ENCODE data around the gene FAF1.

Gene FAF1

GRCh38 chr1:50633465-50633864 lies 326.6 kb downstream of the FAF1 start:
- DNase-seq (ENCODE audit: low spot score) = peak; percentile 27

DNA sequence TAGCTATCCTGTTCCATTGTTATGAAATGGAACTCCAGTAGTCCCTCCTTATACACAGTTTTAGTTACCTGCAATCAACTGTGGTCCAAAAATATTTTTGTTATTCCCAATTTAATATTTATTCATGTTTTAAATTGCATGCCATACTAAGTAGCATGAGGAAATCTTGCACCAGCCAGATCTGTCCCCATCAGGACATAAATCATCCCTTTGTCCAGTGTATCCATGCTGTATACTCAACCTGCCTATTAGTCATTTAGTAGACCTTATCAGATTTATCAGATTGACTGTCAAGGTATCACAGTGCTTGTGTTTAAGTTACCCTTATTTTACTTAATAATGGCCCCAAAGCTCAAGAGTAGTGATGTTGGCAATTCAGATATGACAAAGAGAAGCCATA lies 328.9 kb downstream of the FAF1 start:
- no peak for DNase-seq (ENCODE audit: low spot score)

GRCh38 chr1:50622259-50622658 lies 337.8 kb downstream of the FAF1 start:
- DNase-seq (ENCODE audit: low spot score) = no peak

GRCh38 chr1:50620680-50621329 lies 339.3 kb downstream of the FAF1 start:
- DNase-seq (ENCODE audit: low spot score) = no peak

GRCh38 chr1:50615036-50615750 lies 344.9 kb downstream of the FAF1 start:
- no peak for DNase-seq (ENCODE audit: low spot score)

GRCh38 chr1:50611675-50612074 lies 348.4 kb downstream of the FAF1 start:
- no peak for DNase-seq (ENCODE audit: low spot score)

GRCh38 chr1:50610563-50610962 lies 349.5 kb downstream of the FAF1 start:
- peak; percentile 23 for DNase-seq (ENCODE audit: low spot score)

- DNase-seq (ENCODE audit: low spot score) = no peak
These were observed 350.6 kb downstream of the FAF1 start for GRCh38 chr1:50609508-50609907.

DNA sequence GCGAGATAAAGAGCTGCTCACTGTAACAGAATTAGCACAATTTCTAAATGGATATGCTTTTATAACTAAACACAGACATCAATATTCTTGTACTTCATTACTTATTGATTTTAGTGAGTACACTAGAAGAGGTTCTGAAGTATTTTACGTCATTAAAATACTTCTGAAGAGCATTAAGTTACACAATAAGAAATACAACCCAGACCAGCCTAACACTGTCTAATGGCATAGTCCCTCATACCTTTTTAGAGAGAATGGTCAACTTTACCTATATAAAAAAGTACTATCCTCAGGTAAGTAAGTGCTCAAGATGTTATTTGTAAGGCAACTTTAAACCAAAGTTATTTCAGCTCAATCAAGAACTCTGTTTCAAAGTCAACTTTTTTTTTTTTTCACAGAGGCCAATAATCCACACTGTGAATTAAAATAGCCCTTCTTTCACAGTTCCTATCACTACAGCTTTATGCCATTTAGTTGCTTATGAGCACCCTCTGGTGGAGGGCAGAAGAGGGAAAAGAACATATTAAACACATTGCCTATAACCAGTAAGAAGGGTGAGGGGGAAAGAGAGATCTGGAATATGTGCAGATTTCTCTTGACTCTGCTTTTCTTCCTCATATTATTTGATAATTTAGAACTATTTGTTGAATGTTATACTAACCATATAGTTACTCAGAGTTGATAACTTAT lies 354.7 kb downstream of the FAF1 start:
- DNase-seq (ENCODE audit: low spot score) = peak; percentile 33

DNA sequence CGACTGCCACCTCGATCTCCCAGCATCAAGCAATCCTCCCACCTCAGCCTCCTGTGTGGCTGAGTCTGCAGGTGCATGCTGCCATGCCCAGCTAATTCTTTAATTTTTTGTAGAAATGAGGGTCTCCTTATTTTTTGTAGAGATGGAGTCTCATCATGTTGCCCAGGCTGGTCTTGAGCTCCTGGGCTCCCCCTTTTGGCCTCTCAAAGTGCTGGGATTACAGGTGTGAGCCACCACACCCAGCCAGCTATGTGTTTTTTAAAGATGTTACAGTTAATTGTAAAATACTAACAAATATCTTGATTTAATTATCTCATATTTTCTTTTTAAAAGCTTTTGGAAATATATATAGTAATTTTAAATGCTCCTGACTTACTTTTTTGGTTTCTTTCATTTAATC lies 355.5 kb downstream of the FAF1 start:
- no peak for DNase-seq (ENCODE audit: low spot score)

DNA sequence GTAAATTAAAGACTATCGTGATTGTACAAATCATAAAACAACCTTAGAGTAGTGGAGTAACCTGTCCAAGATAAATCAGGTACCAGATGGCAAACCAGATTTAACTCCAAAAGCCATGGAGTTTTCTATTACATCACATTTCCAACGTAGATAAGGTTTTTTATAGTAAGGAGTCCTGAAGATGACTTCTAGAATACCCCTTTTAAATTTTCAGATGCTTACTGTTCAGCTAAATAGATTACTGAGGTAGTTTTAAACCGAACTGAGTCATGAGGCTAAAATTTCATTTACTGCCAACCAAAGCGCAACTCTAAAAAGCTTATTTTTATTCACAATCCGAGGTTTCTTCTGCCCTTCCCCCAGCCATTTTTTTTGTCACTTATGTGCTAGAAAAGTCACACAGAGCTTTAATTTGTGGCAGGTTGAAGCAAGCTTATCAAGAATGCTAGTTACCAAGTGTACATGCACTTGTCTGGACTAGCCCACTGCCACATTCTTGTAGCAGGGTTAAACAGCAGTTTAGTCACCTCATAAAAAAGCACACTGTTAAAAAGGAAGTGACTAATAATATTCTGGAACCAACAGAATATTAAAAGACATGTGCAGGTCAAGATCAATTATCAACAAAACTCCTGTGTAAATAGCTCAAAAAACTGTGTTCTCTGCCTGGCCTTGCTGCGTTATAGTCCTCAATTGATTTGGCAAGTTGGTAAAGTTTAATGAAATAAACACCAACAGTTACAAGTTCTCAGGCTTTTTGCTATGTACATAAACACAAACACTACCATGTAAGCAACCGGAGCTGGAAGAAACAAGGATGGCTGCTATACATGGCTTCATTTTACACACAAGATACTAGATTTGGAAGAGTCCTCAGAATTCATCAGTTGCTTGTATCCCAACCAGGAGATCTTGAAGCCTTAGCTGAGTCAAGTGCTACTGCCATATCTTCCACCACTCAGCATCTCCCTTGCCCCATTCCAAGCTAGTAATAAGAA lies 356.5 kb downstream of the FAF1 start:
- DNase-seq (ENCODE audit: low spot score) = no peak

DNA sequence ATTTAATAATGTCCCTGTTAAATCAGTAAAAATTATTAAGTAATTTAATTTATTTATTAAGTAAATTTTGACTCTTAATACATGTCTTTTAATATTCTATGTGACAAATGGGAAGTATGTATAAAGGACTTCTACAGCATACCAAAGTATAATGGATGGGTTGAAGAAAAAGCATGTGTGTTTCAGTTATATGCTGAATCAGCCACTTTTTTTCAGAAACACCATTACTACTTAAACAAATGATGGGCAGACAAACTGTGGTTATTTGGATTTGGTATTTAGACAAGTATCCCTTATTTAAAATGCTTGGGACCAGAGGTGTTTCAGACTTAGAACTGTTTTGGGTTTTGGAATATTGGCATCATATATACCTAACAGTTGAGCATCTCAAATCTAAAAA lies 360.5 kb downstream of the FAF1 start:
- no peak for DNase-seq (ENCODE audit: low spot score)

DNA sequence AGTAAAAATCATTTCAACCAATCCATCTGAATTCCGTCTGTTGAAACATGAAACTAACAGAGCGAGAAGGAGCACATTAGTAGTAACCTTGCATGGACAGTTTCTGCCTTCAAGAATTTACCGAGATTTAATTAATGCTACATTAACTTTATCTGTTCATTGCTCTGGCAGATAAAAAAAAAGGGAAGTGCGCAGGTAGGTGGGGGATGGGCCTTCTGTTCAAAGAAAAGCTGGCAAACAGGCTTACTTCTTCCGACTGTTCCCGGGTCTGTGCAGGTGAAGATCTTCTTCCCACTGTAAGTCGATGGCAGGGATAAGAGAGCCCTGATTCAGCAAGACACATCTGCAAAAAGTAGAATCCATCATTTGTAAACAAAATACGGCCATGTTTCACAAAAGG lies 364.2 kb downstream of the FAF1 start:
- no peak for DNase-seq (ENCODE audit: low spot score)

DNA sequence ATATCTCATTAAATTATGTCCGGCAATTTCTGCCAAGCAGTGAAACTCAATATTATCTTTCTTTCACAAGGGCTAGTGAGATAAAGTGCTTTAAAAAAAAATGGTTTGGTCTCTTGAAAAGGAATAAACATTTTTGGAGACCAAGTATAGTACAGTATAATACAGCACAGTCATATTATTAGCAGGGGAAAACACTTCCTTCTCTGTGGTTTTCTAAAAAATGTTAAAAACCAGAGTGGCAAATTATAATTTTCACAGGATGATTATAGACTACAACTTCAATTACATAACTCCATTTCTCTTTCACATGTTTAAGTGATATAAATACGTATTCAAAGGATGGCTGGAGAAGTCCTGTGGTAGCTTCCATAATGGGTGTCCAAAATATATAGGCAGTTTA lies 366.6 kb downstream of the FAF1 start:
- DNase-seq (ENCODE audit: low spot score) = no peak

DNA sequence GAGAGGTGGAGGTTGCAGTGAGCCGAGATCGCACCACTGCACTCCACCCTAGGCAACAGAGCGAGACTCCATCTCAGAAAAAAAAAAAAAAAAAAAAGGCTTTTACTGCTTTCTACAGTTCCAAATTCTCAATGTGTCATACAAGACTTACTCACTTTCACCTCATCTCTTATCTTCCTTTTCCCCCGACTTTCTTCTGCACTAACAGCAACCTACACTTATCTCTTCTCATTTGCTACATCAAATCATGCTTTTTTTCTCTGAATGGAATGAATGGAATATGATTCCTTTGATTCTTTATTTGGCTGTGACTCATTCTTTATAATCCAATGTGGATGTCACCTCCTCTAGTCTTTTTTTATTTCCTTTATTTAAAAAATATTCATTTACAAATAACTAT lies 368.5 kb downstream of the FAF1 start:
- DNase-seq (ENCODE audit: low spot score) = no peak

DNA sequence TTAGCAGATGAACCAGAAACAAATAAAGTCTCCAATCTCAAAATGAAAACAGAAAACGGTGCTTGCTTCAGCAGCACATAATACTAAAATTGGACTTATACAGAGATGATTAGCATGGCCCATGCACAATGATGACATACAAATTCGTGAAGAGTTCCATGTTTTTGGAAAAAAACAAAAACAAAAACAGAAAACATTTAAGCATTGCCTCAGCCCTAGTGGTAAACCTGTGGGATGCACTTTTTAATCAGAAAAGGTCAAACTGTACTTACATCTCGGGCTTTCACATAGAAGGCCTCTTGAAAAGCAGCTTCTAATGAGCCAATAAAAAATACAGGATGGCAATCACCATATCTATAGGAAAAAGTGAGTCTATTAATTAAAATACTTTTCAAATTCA lies 377.7 kb downstream of the FAF1 start:
- no peak for DNase-seq (ENCODE audit: low spot score)

DNA sequence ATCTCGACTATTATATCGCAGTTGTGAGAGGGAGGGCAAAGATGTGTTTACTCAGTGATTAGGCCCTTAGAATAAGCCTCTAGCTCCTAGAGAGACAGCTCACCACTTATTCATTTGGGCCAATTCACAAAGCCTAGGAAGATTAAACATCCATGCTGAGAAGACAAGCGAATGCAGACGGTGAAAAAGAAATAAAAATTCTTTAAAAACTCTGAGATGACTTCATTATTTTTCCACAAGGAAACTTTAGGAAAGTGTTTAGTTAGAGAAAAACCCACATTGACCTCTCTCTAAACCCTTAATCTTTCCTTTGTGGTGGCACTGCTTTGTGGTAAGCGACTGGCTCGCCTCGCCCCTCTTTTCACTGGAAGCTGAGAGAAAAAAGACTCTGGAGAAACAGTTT lies 390.0 kb downstream of the FAF1 start:
- DNase-seq (ENCODE audit: low spot score) = no peak

GRCh38 chr1:50568782-50569181 lies 391.3 kb downstream of the FAF1 start:
- no peak for DNase-seq (ENCODE audit: low spot score)

DNA sequence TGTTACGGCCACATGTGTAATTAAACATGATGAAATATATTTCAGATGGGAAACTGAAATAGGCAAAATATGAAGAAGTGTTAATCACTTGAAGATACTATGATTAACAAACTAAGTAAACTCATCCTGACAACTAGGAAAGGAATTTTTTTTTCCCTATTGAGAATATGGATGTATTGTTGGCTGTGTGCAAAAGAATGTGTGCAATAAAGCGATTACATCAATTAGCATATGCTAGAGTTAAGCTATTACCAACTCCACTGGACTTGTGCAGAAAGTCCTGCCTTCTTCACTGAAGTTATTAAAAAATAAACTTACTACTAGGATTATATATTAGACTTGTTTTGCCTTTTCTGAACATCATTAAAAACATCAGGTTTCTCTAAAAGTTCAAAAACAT lies 393.7 kb downstream of the FAF1 start:
- no peak for DNase-seq (ENCODE audit: low spot score)

GRCh38 chr1:50564417-50564816 lies 395.6 kb downstream of the FAF1 start:
- no peak for DNase-seq (ENCODE audit: low spot score)

- DNase-seq (ENCODE audit: low spot score) = no peak
These were observed 398.0 kb downstream of the FAF1 start for GRCh38 chr1:50562106-50562505.

GRCh38 chr1:50559421-50559820 lies 400.6 kb downstream of the FAF1 start:
- DNase-seq (ENCODE audit: low spot score) = no peak

All from cerebellar cortex (tissue), 1 donor.